GM12891 (cell line): Measurements from ENCODE around the gene RHOU.

Source experiments
- PAX5 ChIP-seq: IDR thresholded peaks from 2 replicates; pipeline ENCODE4 v1.6.1; 2011; ENCODE audit warnings: low read length, moderate library complexity, mild to moderate bottlenecking; ENCODE audit not compliant: insufficient read depth, severe bottlenecking
- POLR2A ChIP-seq: IDR thresholded peaks from 2 replicates; pipeline ENCODE4 v1.6.1; 2011; ENCODE audit warnings: low read depth, low read length, control low read depth
- POLR2AphosphoS5 ChIP-seq: IDR thresholded peaks from 2 replicates; pipeline ENCODE4 v1.6.1; 2011; ENCODE audit warnings: low read depth, low read length, control low read depth
- POU2F2 ChIP-seq: IDR thresholded peaks from 2 replicates; pipeline ENCODE4 v1.6.1; 2011; ENCODE audit warnings: low read depth, mild to moderate bottlenecking, control low read depth, low read length, moderate library complexity
- SPI1 ChIP-seq: IDR thresholded peaks from 2 replicates; pipeline ENCODE4 v1.6.1; 2011; ENCODE audit warnings: low read depth, low read length, control low read depth
- TAF1 ChIP-seq: IDR thresholded peaks from 2 replicates; pipeline ENCODE4 v1.6.1; 2011; ENCODE audit warnings: low read depth, low read length, control low read depth

DNA sequence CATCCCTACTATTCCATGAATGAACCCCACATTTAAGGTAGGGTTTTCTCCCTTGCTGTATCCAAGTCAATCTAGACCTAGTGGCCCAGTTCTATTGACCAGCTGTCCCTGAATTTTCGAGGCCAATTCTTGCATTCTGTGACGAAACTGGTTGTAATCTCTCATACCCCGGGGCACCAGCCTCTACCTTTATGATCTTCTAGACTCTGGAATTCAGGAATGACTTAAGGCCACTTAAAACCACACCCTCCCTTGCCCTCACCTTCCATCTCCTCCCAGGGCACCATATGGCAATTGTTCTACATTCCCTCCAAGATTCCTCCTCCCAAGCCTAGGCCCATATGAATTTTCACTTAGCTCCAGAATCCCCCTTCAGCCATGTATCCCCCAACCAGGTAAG is 48.9 kb downstream of the RHOU start:
- TF ChIP-seq POLR2A: no peak
- no peak for TF ChIP-seq POLR2AphosphoS5
- no peak for TF ChIP-seq TAF1
- no peak for TF ChIP-seq POU2F2
- TF ChIP-seq SPI1: no peak
- TF ChIP-seq PAX5: no peak
